Upper lobe of left lung (tissue), 4 donors: ENCODE results near the gene OTOG.

Experiments used
- EP300 ChIP-seq, 4 donors: sonication (generic); formaldehyde crosslinking; IDR thresholded peaks; one replicate each; pipeline ENCODE4 v1.5.1; 2017; ENCODE audit warnings: antibody characterized with exemption in 4 of 4, control low read depth in 2 of 4
- POLR2AphosphoS5 ChIP-seq, 2 donors: sonication (generic); formaldehyde crosslinking; IDR thresholded peaks; one replicate each; pipeline ENCODE4 v1.5.1; 2017; ENCODE audit warnings: antibody characterized with exemption in 2 of 2

- TF ChIP-seq POLR2AphosphoS5 (IDR thresholded peaks at IDR 0.05) (no peak), EP300 (IDR thresholded peaks at IDR 0.05) (no peak)
Measured at GRCh38 chr11:17673951-17674350, 126.9 kb downstream of the OTOG start.
